Measurements from ENCODE around the gene TRAPPC14.

GRCh38 chr7:100200693-100201092 is 42.2 kb upstream of the TRAPPC14 start:
- no peak for TF ChIP-seq POLR2A (IDR thresholded peaks at IDR 0.05)
- no peak for TF ChIP-seq EP300 (IDR thresholded peaks at IDR 0.05)
- TF ChIP-seq CTCF (IDR thresholded peaks at IDR 0.05): no peak

Measured in tibial nerve (tissue), 4 donors.